ENCODE data around the gene MAPK8.

MAPK8 gene

DNA sequence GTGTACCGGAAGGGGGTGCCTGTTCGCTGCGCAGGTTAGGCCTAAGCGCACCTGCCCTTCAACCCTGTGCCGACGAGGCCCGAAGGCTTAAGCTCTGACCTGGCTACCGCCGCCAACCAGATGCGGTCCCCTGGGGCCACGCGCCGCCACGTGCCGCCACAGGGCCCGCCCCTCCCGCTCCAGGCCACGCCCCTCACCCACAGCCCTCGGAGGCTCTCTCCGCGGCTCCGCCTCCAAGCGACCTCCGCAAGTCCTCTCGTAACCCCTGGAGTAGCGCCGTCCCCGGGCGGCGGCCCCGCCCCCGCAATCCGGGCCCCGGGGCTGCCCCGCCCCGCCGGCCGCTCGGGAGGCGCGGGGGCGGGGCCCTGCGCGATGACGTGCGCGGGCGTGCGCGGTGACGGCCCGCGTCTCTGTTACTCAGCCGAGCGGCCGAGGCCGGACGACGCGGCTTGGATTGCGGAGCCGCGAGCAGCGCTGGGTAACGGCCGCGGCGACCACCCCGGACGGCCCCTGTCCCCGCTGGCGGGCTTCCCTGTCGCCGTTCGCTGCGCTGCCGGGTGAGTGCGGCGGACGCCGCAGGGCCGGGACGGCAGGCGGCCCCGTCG lies at the start of gene MAPK8:
MAPK8 (plus strand) TSS at position 413 of the 605 bp plus-strand sequence. CDS start 94,984 bp downstream, outside the sequence.
- Histone ChIP-seq H2AFZ (ENCODE audit: low read length, unreplicated experiment) (peak within 1 kb of the TSS; percentile 90), H3K27me3 (ENCODE audit: insufficient read depth, low read length) (peaks cover 18% of the 10 kb centered on the region), H3K79me2 (ENCODE audit: control insufficient read depth, insufficient read depth, low read length, unreplicated experiment) (peaks cover 42% of the 10 kb centered on the region), H3K4me3 (ENCODE audit: low read depth, low read length) (peak within 1 kb of the TSS; percentile 99), H3K27ac (ENCODE audit: low read depth, low read length) (peak within 1 kb of the TSS; percentile 73; the same call in 1 of the 2 replicates), H3K36me3 (ENCODE audit: insufficient read depth, low read length) (no peaks in the 10 kb centered on the region), H3K4me1 (ENCODE audit: control insufficient read depth, insufficient read depth, low read length, unreplicated experiment) (peaks cover 21% of the 10 kb centered on the region)

DNA sequence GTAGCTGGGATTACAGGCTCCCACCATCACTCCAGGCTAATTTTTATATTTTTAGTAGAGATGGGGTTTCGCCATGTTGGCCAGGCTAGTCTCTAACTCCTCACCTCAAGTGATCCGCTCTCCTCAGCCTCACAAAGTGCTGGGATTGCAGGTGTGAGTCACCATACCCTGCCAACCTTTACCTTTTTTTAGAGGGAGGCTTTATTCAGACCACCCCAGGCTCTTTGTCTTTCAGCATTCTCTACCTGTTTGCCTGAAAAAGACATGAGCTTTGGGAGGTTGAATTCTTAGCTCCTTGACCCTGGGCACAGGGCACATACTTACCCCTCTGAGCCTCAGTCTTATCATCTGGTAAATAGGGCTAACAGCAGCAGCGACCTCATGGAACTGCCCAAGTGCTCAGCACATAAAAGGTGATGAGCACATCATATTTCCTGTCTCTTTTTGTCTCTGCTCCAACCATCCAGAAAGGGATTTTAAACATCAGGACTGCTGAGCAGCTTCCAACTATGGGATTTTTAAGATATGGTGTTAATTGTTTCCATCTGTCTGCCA lies 49.0 kb upstream of the MAPK8 start:
- Histone ChIP-seq H3K36me3 (ENCODE audit: insufficient read depth, low read length) (no peaks in the 10 kb centered on the region), H3K4me3 (ENCODE audit: low read depth, low read length) (no peak overlapping the region), H3K4me1 (ENCODE audit: control insufficient read depth, insufficient read depth, low read length, unreplicated experiment) (no peaks in the 10 kb centered on the region)

DNA sequence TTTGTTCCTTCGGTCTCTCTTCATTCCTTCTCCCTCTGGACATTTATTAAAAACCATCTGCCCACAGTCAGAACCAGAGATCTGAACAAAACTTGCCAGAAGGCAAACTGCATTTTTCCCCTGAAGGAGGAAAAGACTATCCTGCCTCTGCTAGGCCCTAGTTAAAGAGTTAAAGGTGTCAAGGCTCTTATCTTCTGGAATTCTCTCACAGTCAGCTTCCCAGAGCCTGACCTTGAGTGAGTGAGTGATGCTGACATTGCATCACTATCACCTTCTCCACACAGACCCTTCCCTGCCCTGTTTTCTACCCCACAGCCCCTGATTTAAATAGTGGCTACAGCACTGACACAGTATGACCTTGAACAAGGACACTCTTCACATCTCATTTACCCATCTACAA lies 48.4 kb upstream of the MAPK8 start:
- H3K27me3 ChIP-seq (ENCODE audit: insufficient read depth, low read length): peaks cover 42% of the 10 kb centered on the region
- no peak overlapping the region for H3K4me3 ChIP-seq (ENCODE audit: low read depth, low read length)
- H3K79me2 ChIP-seq (ENCODE audit: control insufficient read depth, insufficient read depth, low read length, unreplicated experiment): no peaks in the 10 kb centered on the region
- no peaks in the 10 kb centered on the region for H3K36me3 ChIP-seq (ENCODE audit: insufficient read depth, low read length)
- H3K4me1 ChIP-seq (ENCODE audit: control insufficient read depth, insufficient read depth, low read length, unreplicated experiment): no peaks in the 10 kb centered on the region
- no peak overlapping the region for H3K27ac ChIP-seq (ENCODE audit: low read depth, low read length)
- H2AFZ ChIP-seq (ENCODE audit: low read length, unreplicated experiment): no peak overlapping the region

More for the DNA sequence above, 49.0 kb upstream of the MAPK8 start:
- Histone ChIP-seq H3K27me3 (ENCODE audit: insufficient read depth, low read length) (peaks cover 46% of the 10 kb centered on the region), H2AFZ (ENCODE audit: low read length, unreplicated experiment) (no peak overlapping the region), H3K79me2 (ENCODE audit: control insufficient read depth, insufficient read depth, low read length, unreplicated experiment) (no peaks in the 10 kb centered on the region), H3K27ac (ENCODE audit: low read depth, low read length) (no peak overlapping the region)

GRCh38 chr10:48266528-48266927 lies 39.9 kb upstream of the MAPK8 start:
- Histone ChIP-seq H3K27ac (ENCODE audit: low read depth, low read length) (no peak overlapping the region), H3K79me2 (ENCODE audit: control insufficient read depth, insufficient read depth, low read length, unreplicated experiment) (no peaks in the 10 kb centered on the region), H3K4me1 (ENCODE audit: control insufficient read depth, insufficient read depth, low read length, unreplicated experiment) (no peaks in the 10 kb centered on the region), H2AFZ (ENCODE audit: low read length, unreplicated experiment) (no peak overlapping the region), H3K27me3 (ENCODE audit: insufficient read depth, low read length) (peaks cover 55% of the 10 kb centered on the region), H3K4me3 (ENCODE audit: low read depth, low read length) (no peak overlapping the region), H3K36me3 (ENCODE audit: insufficient read depth, low read length) (no peaks in the 10 kb centered on the region)

DNA sequence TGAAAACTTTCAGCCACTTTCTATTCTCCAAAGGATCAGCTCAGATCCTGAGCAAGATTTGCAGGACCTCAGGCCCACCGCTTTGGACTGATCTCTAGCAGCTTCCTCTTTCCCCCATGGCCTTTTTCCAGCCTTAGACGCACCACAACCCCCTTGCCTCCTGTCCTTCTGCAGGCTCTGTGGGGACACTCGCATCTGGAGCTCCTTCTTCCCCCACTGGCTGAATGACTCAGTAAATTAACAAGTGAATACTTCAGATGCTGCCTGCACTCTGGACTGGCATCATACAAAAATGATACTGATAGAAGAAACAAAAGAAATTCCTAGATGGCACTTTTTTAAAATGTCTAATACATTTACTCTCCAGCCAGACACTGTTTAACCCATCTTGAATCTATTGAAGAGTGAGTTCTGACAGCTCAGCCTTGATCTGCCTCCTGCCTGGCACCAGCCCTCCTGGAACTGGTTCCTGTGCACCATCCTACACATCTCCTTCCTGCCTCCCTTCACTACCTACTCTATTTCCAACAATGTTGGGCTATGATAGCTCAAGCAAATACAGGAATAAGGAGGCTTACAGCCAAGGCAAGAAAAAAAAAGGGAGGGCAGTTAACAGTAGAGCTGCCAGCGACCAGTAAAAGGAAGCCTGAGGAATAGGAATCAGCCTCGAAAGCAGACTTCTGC lies 35.3 kb upstream of the MAPK8 start:
- H3K36me3 ChIP-seq (ENCODE audit: insufficient read depth, low read length): no peaks in the 10 kb centered on the region
- H3K4me1 ChIP-seq (ENCODE audit: control insufficient read depth, insufficient read depth, low read length, unreplicated experiment): no peaks in the 10 kb centered on the region
- no peak overlapping the region for H3K27ac ChIP-seq (ENCODE audit: low read depth, low read length)
- H2AFZ ChIP-seq (ENCODE audit: low read length, unreplicated experiment): no peak overlapping the region
- H3K4me3 ChIP-seq (ENCODE audit: low read depth, low read length): no peak overlapping the region
- peaks cover 60% of the 10 kb centered on the region for H3K27me3 ChIP-seq (ENCODE audit: insufficient read depth, low read length)
- no peaks in the 10 kb centered on the region for H3K79me2 ChIP-seq (ENCODE audit: control insufficient read depth, insufficient read depth, low read length, unreplicated experiment)

DNA sequence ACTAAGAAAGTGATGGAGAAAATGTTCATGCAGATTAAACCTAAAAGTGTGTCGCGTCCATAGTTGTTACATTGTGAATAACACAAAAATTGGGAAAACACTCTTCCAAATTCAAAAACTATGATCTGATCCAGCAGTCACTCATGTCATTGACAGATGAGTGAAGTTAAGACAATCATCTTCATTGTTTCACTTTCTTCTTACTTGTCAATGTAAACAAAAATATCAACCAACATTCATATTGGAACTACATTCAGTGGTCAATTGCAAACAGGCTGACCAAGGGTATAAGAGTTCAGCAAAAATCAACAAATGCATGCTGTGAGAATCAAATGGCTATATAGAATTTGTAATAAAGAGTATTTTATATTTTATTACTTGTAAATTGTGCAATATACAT lies 33.8 kb upstream of the MAPK8 start:
- Histone ChIP-seq H3K27ac (ENCODE audit: low read depth, low read length) (no peak overlapping the region), H2AFZ (ENCODE audit: low read length, unreplicated experiment) (no peak overlapping the region), H3K4me1 (ENCODE audit: control insufficient read depth, insufficient read depth, low read length, unreplicated experiment) (no peaks in the 10 kb centered on the region), H3K4me3 (ENCODE audit: low read depth, low read length) (no peak overlapping the region), H3K79me2 (ENCODE audit: control insufficient read depth, insufficient read depth, low read length, unreplicated experiment) (no peaks in the 10 kb centered on the region), H3K36me3 (ENCODE audit: insufficient read depth, low read length) (no peaks in the 10 kb centered on the region), H3K27me3 (ENCODE audit: insufficient read depth, low read length) (peaks cover 59% of the 10 kb centered on the region)

DNA sequence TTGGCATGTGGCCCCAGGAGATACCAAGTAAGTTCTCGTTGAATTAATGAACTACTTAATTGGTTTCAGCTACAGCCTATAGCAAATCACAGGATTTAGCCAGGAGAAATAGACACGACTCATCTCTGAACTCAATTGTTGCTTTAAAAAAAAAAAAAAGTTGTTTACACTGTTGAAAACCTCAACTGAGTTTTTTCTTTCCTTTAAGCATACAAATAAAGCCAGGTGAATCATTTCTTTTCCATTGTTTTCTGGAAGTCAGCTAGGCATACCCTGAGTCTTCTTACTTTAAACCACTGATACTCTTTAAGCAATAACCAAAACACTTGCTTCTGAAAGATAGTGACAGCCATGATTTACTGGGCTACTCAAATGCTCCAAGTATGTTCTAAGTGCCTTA lies 32.7 kb upstream of the MAPK8 start:
- Histone ChIP-seq H3K4me1 (ENCODE audit: control insufficient read depth, insufficient read depth, low read length, unreplicated experiment) (no peaks in the 10 kb centered on the region), H3K79me2 (ENCODE audit: control insufficient read depth, insufficient read depth, low read length, unreplicated experiment) (no peaks in the 10 kb centered on the region), H3K4me3 (ENCODE audit: low read depth, low read length) (no peak overlapping the region), H2AFZ (ENCODE audit: low read length, unreplicated experiment) (no peak overlapping the region), H3K36me3 (ENCODE audit: insufficient read depth, low read length) (no peaks in the 10 kb centered on the region), H3K27me3 (ENCODE audit: insufficient read depth, low read length) (peaks cover 63% of the 10 kb centered on the region), H3K27ac (ENCODE audit: low read depth, low read length) (no peak overlapping the region)

DNA sequence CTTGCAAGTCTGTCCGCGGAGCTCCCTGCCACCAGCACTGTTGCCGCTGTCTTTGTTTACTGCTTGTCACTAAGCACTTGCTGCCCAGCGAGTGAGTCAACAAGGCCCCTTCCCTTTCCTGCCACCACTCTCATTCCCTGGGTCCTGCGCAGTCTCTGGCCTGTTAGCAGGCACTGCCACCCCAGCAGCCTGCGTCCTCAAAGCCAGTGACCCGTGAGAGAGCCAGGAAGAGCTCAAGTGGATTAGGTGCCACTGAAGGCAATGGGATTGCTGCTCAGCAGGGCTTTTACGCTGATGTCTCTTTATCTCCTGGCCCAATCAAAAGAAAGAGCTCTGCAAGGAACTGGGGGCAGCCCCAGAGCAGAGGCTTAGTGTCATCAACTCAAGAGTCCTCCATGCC lies 31.8 kb upstream of the MAPK8 start, which contains the start of gene FRMPD2:
FRMPD2 (minus strand) TSS at position 61 of the 400 bp plus-strand sequence. CDS start 129 bp downstream, outside the sequence.
- Histone ChIP-seq H3K27ac (ENCODE audit: low read depth, low read length) (no peak within 1 kb of the TSS), H3K36me3 (ENCODE audit: insufficient read depth, low read length) (no peaks in the 10 kb centered on the region), H2AFZ (ENCODE audit: low read length, unreplicated experiment) (no peak within 1 kb of the TSS), H3K4me3 (ENCODE audit: low read depth, low read length) (no peak within 1 kb of the TSS), H3K4me1 (ENCODE audit: control insufficient read depth, insufficient read depth, low read length, unreplicated experiment) (no peaks in the 10 kb centered on the region), H3K27me3 (ENCODE audit: insufficient read depth, low read length) (peaks cover 67% of the 10 kb centered on the region), H3K79me2 (ENCODE audit: control insufficient read depth, insufficient read depth, low read length, unreplicated experiment) (no peaks in the 10 kb centered on the region)

- no peaks in the 10 kb centered on the region for H3K79me2 ChIP-seq (ENCODE audit: control insufficient read depth, insufficient read depth, low read length, unreplicated experiment)
- H3K27ac ChIP-seq (ENCODE audit: low read depth, low read length): no peak overlapping the region
- H3K4me3 ChIP-seq (ENCODE audit: low read depth, low read length): no peak overlapping the region
- no peaks in the 10 kb centered on the region for H3K36me3 ChIP-seq (ENCODE audit: insufficient read depth, low read length)
- H2AFZ ChIP-seq (ENCODE audit: low read length, unreplicated experiment): no peak overlapping the region
- no peaks in the 10 kb centered on the region for H3K4me1 ChIP-seq (ENCODE audit: control insufficient read depth, insufficient read depth, low read length, unreplicated experiment)
- H3K27me3 ChIP-seq (ENCODE audit: insufficient read depth, low read length): peaks cover 53% of the 10 kb centered on the region
These were observed 29.4 kb upstream of the MAPK8 start for GRCh38 chr10:48277093-48277492.

DNA sequence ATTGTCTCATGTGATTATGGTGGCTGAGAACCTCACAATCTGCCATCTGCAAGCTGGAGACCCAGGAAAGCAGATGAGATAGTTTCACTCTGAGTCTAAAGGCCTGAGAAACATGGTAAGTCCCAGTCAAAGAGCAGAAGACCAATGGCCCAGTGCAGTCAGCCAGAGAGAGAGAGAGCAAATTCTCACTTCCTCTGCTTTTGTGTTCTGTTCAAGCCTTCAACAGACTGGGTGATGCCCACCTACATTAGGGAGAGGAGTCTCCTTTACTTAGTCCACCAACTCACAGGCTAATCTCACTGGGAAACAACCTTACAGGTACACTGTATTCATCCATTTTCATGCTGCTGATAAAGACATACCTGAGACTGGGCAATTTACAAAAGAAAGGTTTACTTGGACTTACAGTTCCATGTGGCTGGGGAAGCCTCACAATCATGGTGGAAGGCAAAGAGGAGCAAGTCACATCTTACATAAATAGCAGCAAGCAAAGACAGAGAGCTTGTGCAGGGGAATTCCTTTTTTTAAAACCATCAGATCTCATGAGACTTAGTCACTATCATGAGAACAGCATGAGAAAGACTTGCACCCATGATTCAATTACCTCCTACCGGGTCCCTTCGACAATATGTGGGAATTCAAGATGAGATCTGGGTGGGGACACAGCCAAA lies 27.3 kb upstream of the MAPK8 start:
- no peaks in the 10 kb centered on the region for H3K36me3 ChIP-seq (ENCODE audit: insufficient read depth, low read length)
- peaks cover 57% of the 10 kb centered on the region for H3K27me3 ChIP-seq (ENCODE audit: insufficient read depth, low read length)
- H2AFZ ChIP-seq (ENCODE audit: low read length, unreplicated experiment): no peak overlapping the region
- H3K4me3 ChIP-seq (ENCODE audit: low read depth, low read length): no peak overlapping the region
- no peaks in the 10 kb centered on the region for H3K79me2 ChIP-seq (ENCODE audit: control insufficient read depth, insufficient read depth, low read length, unreplicated experiment)
- no peak overlapping the region for H3K27ac ChIP-seq (ENCODE audit: low read depth, low read length)
- H3K4me1 ChIP-seq (ENCODE audit: control insufficient read depth, insufficient read depth, low read length, unreplicated experiment): no peaks in the 10 kb centered on the region
